ENCODE results near the gene GNB1L.

GNB1L gene, protein sequence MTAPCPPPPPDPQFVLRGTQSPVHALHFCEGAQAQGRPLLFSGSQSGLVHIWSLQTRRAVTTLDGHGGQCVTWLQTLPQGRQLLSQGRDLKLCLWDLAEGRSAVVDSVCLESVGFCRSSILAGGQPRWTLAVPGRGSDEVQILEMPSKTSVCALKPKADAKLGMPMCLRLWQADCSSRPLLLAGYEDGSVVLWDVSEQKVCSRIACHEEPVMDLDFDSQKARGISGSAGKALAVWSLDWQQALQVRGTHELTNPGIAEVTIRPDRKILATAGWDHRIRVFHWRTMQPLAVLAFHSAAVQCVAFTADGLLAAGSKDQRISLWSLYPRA

DNA sequence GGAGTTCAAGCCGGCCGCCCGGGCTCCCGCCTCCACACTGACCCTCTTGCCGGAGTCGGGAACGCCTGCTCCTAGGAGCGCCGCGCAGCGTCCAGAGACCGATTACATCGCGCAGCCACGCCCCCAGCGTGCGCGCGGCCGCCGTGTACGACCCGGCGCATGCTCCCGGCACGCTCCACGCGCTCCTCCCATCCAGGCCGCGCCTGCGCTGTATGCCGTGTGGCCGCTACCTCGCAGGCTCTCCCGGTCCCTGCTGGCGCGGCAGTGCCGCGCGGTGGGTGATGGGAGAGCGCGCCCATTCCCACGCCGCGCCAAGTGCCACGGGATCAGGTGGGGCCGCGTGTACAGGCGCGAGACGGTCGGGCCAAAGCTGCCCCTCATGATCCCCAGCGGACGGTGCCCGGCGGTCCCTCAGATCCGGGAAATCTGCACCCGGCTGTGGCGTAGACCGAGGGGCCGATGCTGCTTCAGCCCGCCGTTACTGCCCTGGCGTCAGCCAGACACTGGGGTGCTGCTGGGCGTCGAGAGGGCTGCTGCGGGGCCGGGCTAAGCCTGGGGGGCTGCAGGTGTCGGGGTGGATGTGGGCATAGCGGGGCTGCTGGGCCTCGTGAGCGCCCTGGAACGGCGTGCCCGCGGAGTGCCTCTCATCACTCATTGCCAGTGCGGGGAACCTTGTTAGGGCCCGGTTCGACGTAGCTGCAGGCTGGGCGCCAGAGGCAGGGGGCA lies at the start of gene GNB1L, which contains the start of gene RTL10:
TSS of gene GNB1L (minus strand) at position 97 of the 726 bp plus-strand sequence. CDS start 33,519 bp downstream, outside the sequence.
TSS of gene RTL10 (minus strand) at position 97 of the 726 bp plus-strand sequence. CDS start 2,613 bp downstream, outside the sequence.
- peak; percentile 53 for DNase-seq

DNA sequence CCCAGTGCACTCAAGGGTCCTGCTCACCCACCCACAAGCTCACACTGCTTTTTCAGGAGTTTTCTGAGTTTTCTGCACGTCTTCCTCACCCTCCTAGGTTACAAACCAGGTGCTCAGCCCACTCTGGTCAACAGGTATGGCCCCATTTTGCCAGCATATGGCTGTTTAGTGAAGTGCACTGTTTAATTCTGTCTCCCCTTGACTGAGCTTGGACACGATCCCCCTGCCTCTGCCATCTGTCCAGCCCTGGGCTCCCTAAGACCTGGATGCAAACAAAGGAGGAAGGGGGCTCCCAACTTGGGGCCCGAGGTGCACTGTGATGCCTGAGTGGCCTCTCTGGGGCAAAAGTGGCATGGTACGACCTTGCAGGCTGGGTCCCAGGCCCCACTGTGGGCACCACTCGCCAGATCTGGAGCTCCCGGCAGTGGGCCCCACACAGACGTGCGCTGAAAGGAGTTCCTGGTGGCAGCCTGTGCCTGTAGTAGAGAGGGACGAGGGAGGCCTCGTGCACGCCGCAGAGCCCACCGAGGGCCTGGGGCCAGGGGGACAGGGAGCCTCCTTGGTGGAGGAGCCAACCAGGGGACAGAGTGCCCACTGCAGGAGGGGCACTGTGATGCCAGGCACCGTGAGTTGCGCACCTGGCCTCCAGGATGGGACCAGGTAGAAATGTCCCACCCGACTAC lies 49.6 kb upstream of the GNB1L start:
- no peak for DNase-seq

DNA sequence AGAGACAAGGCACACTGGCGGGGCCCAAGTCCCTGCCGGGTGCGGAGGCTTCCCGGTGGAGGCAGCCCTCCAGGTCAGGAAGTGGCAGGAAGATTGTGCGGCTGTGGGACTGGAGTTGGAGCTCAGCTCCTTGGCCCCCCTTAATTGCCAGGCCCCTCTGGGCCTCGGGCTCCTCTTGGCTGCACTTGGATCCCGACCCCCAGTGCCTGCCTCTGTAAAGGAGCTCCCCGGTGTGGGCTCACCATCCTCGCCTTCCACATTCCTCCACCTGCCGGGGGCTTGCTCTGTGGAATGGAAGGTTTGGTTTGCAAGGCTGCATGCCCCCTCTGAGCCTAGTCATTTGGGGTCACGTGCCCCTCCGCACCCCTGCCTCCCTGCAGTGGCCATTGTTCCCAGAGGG lies 48.8 kb upstream of the GNB1L start:
- no peak for DNase-seq

DNA sequence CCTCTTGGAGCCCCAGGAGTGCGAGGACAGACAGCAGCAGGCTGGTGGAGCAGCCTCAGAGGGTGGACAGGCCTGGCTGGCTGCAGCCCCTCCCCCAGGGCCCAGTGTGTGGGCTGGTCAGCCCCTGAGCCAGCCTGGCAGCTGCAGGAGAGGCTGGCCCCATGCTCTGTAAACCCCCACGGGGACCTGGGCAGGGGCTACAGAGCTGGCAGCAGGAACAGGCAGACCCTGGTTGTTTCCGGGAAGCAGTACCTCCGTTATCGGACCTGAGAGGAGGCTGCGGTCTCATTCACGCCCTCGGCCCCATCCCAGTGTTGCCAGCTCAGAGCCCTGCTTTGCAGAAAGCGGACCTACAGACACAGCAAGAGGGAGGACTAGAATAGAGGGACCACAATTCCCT lies 48.4 kb upstream of the GNB1L start:
- no peak for DNase-seq

DNA sequence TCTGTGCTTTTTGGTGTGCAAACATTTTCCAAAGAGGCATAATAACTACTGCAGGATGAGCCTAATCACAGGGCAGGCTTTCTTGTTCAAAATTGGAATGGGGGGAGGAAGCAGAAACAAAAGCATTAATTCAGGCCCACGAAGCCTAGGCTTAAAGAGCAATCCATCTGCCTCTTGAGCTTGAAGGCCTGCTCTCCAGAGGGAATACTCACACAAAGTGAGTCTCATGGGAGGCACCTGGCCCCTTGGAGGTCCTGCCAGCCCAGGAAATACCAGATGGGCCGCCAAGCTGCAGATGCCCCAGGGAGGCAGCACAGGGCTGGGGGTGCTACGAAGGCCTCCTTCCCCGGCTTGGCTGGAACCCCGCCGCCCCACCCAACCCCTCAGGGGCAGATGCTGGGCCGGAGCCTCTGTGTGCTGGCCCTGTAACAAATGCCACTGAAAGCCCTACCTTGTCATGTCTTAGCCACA lies 47.6 kb upstream of the GNB1L start:
- peak; percentile 9 for DNase-seq

DNA sequence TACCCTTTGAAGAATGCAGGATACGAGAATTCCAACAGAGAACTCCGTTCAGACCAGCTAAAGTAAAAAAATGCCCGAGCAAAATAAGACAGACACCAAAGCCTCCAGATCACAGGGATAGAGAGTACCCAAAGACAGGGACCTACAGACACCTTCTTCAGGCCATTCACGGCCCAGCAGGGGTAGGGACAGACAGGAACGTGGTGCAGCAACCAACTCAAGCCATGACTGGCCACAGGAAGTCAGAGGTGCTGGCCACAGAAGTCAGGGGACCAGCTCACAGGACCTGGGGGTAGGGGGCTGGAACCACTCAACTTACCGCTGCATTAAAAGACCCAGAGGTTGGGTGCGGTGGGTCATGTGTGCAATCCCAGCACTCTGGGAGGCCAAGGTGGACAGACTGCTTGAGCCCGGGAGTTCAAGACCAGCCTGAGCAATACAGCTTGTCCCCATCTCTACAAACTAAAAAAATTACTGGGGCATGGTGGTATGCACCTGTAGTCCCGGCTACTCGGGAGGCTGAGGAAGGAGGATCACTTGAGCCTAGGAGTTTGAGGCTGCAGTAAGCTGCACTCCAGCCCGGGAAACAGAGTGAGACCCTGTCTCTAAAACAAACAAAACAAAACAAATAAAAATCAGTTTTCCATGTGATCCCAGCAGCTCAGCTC lies 47.0 kb upstream of the GNB1L start:
- DNase-seq: no peak

DNA sequence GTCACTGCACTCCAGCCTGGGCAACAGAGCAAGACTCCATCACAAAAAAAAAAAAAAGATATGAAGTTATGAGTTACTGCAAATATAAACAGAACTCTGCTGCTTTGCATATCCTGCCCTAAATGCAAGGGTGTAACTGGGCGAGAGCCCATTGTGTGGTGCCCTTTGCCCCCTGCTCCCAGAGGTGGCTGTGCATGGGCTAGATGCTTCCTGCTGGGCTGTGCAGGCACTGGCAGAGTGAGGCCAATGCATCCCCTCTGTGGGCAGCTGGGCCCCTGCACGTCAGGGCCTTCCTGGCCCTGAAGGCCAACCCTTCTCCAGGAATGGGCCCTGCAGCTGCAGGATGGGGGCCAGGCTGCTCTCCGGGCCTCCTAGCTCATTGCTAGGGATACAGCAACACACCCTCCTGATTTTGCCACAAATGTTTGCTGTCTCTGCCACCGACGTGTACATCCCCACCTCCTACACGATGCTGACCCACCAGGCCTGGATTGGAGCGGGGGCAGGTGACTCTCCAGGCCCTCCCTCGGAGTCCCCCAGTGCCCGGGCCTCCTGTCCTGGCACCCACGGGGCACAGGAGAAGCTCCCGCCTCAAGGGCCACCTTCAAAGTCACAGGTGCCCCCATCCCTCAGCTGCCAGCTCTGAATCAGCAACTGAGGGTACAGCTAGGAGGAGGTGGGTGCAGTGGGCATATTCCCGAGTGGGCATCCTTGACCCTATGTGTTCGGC lies 46.2 kb upstream of the GNB1L start:
- DNase-seq: no peak

DNA sequence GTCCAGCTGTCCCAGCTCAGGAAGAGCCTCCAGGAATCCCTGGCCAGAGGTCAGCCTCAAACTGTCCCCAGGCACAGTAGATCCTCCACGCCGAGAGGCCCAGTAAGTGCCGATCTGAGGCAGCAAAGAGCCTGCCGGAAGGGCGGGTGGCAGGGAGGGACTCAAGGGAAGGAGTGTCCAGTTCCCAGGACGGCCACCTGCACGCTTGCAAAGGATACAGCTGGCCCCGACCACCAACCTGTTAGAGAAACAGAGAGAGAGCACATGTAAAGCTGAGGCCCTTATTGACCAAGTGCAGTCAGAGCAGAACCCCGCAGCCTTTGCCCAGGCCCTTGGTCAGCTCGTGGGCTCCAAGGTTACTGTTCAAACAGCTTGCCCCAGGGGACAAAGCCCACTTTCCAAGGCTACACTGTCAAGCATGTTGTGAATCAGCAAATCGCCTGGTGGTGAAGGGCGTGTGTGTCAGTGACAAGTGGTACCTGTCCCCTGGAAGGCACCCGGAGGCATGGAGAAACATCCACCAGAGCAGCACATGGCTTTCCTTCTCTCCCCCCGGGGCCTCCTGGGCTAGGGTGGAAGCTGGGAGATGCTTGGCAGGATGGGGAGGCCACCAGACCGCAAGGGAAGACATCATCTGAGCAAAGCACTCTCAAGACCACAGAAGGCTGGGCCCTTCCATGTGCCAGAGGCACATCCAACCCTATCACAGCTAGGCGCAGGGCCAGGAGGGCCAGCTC lies 44.3 kb upstream of the GNB1L start:
- no peak for DNase-seq

DNA sequence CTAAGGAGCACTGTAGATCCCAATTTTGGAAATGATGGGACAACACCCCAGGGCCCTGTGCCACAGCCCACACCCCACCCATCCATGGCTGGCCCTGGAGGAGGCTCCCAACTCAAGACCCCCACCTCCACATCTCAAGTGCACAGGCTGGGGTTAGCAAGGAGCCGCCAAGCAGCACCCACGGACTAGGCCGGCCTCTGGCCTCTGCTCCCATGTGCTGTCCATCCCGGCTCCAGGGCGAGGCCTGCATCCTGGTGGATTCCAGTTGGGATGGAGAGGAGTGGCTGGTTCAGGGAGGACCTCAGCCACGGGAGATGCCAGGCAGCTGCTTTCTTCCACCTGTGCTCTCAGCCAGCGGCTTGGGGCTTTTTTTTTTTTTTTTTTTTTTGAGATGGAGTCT lies 43.5 kb upstream of the GNB1L start:
- no peak for DNase-seq

DNA sequence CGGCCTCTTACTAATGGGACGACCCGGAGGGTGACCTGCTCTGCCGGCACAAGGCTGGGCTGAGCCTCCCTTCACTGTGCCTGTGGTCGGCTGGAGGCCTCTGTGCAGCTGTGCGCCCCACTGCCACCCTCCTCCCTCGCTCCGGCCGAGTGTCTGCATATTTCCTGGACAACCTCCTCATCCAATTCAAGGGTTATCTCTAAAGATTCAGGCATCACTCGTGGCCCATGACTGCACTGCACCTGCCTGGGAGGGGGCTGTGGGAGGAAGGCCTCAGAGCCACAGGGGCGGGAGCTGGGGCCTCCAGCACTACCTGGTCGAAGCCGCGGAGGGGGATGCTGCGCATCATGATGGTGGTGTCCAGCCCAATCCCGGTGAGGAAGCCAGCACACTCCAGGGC lies 43.1 kb upstream of the GNB1L start:
- DNase-seq: no peak

DNA sequence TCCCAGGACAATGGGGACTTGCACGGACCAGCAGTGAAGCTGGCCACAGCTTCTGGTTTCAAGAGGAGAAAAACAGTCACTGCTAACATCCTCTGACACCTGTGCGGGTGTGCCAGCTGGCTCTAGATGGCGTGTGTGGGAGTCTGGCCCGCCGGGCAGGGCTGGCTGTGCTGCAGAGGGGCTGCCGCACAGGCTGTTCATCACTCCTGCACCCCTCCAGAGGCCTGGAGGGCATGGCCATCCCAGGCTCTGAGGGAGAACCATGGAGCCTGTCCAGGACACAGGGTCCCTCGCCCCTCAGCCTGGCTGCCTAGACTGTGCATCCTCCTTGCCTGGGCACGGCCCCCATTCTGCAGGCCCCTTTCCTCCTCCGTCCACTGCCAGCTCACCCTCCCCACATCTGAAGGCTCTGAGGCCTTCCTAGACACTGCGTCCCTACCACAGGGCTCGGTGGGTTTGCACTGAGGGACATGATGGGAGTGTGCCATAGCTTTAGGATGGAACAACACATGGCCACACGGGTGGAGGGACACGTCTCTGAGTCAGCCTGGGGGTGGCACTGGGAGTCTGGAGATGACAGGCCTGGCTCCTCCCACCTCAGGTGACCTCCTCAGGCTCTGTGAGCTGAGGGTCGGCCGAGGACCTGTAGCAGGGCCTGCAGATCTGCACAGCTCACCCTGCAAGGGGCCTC lies 42.1 kb upstream of the GNB1L start:
- no peak for DNase-seq

DNA sequence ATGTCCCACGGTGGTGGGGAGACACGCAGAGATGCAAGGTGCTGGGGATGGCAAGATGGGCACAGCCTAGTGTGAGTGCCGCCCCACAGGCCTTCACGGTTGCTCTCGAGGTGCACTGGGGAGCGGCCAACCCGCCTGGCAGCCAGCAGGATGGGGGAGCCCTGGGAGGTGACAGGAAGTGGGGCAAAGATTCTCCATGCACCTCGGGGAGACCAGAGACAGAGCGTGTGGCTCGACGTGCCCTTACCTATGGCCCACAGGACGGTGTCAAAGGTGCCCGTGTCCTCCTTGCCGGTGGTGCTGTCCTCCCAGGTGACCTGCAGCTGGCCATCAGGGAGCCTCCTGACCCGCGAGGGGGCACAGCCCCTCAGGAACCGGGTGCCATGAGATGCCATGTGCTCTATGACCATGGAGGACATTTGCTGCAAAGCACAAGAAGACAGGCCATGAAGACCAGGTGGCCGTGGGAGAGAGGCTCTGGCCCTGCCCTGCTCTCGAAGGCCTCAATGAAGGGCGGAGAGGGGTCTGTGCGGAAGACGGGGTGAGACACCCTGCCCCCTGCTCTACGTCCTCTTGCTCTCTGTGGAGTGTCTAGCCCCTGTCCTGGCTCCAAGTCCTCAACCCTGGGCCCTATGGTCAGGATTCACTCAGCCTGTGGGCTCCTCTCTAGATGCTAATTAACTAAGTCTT lies 40.6 kb upstream of the GNB1L start:
- no peak for DNase-seq

DNA sequence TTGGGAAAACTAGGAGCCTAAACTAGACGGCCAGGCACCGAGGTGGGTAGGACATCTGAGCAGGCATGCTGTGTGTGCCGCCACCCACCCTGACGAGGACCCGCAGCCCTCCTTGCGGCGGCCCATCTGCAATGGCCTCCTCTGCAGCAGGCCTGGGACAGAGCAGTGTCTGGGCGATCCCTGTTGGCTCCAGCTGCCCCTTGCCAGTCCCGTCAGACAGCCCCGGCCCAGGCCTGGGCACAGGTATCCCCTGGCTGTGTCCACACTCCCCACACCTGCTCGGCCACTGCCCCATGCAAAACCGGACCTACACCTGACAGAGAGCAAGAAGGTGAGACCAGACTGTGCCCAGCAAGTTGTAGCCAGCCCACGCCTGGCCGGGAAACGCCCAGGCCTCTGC lies 38.7 kb upstream of the GNB1L start:
- DNase-seq: no peak

DNA sequence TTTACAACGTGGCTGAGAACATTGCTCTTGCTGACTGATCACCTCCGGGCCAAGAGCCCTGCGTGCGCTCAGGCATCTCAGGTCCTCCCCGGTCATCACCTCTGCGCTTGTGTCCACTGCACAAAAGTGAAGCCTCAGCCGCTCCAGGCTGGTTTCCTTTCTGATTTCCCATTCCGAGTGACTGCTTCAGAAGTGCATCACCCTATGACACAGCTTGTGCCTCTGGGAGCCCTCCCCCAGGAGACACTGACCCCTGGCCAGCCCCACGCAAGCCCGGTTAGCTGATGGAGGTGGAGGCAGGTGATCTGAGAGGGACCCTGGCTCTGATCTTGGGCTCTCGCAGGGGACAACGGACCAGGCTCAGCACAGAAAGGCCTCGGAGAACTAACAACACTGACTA lies 38.3 kb upstream of the GNB1L start:
- DNase-seq: no peak

DNA sequence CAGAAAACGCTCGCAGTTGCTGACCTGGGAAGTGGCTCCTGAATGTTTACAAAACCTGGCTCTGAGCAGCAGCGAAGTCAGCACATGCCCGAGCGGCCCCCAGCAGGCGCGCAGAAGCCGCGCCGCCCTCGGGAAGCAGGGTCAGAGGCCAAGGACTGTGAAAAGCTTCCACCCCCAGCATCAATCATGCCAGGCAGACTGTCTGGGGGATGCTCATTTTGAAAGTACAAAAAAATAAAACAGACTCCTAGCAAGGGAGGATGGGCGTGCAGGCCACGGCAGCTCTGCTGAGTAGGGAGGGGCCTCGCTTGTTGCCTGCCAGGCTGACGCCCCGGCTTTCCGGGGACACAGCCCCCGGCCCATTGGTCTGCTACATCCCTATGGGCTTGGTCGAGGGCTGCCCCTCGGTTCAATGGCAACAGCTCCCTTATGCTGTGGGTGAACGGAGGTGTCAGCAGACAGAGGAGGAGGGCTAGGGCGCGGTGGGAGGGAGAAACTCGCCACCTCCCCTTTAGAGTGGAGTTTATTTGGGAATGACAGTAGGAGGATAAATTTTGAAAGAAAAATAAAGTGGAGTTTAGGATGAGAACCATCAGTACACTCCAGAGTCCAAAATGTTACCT lies 37.7 kb upstream of the GNB1L start:
- no peak for DNase-seq

DNA sequence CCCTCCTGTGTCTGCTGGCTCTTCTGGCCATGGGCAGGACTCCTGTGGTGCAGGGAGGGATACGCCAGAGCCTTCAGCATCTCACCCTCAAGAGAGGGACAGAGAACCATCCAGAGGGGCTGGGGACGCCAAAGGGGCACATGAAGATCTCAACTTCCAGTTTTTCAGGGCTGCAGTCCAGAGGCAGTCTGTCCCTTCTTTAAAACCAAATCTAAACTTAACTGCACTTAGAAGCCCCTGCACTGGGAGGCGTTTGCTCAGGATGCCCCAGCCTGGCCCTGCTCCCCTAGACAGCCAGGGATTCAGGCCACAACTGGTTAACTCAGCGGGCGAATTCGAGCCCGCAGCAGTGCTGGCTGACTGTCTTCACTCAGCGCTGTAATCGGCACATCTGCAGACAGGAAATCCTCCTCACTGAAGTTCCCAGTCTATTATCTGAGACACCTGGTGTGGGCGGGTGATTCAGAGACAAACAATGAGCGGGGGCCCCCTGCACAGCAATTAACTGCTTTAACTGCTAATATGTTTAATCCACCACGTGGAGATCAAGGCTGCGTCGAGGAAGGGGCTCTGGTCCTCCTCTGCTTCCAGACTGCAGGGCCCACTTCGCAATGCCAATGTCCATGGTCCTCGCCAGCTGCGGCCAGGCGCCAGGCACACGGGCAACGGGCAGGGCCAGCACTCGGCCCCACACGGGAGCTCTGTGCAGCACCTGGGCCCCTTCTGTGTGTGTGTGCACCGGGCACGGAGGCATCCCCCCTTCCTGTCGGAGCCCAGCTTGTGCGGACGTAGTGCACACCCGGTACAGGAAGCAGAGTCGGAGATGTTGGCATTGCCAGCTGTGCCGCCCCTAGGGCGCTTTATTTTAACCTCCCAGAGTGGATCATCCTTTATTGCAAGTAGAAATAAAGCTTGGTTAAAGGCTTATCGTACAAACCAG lies 36.9 kb upstream of the GNB1L start:
- no peak for DNase-seq

DNA sequence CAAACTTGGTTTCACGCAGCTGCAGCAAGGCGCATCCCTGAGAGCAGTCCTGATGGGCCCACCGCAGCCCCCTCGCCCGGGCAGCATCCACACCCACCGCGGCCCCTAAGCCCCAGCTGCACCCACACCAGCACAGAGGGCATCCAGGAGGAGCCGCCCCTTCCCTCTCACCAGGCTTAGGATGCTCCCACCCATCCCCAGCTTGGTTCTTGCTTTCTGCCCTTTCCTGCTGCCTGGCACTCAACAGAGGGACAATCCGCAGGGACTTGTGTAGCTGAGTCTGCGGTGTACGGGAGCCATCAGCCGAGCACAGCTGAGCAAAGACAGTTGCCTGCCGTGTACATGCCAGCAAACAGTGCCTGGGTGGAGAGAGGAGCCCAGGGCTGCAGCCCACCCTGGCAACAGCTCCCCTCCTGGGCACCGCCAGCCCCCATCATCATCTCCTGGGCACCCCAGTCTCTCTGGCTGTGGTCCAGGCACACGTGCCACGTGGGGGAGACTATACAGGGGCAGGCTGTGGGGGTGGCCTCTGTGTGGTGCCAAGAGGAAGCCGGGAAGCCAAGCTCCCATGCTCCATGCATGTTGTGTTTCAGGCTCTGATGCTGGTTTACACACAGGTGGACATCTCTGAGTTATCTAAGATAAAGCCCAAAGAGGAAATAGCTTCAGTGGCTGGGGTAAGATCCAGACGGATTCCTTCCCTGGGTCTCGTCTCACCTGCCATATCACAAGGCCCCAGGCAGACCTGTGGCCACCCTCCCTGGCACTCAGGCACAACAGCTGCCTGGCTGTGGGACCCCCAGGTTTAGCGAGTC lies 36.0 kb upstream of the GNB1L start:
- DNase-seq: no peak

DNA sequence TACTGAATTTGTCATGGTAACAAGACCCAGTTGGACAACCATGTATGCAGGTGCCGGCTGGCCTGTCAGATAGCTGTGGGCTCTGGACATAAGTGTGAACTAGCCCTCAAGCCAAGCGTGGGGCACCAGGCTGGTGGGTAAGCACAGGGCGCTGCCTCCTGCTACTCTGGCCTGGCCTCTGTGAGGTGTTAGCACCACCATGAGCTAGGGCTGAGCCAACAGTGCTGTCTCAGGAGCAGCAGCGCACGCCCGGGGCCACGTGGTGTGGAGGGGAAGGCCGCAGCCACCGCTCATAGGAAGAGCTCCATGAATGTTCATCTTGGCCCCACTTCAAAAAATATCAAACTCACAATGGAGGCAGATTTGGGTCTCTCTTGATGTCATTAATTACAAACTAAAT lies 35.3 kb upstream of the GNB1L start:
- DNase-seq: no peak

Measured in DMS79 (cell line).